Breast epithelium (tissue), 3 donors: ENCODE measurements around the gene FATE1.

Experiments used
- POLR2A ChIP-seq: fragments of 450-650 bp; IDR thresholded peaks from one replicate; pipeline ENCODE4 v1.6.1; 2016; ENCODE audit warnings: antibody characterized with exemption, mild to moderate bottlenecking, moderate library complexity
- TF ChIP-seq, protein P1 (sequence below), 3 donors: fragments of 450-650 bp; IDR thresholded peaks; one replicate each; pipeline ENCODE4 v1.5.1; 2016 to 2017; ENCODE audit warnings: antibody characterized with exemption in 3 of 3, mild to moderate bottlenecking in 3 of 3, moderate library complexity in 3 of 3

- TF ChIP-seq POLR2A = no peak
- TF ChIP-seq, protein P1, sequence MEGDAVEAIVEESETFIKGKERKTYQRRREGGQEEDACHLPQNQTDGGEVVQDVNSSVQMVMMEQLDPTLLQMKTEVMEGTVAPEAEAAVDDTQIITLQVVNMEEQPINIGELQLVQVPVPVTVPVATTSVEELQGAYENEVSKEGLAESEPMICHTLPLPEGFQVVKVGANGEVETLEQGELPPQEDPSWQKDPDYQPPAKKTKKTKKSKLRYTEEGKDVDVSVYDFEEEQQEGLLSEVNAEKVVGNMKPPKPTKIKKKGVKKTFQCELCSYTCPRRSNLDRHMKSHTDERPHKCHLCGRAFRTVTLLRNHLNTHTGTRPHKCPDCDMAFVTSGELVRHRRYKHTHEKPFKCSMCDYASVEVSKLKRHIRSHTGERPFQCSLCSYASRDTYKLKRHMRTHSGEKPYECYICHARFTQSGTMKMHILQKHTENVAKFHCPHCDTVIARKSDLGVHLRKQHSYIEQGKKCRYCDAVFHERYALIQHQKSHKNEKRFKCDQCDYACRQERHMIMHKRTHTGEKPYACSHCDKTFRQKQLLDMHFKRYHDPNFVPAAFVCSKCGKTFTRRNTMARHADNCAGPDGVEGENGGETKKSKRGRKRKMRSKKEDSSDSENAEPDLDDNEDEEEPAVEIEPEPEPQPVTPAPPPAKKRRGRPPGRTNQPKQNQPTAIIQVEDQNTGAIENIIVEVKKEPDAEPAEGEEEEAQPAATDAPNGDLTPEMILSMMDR (IDR thresholded peaks at IDR 0.05) = no peak
Measured at GRCh38 chrX:151698485-151698884, 17.4 kb upstream of the FATE1 start.
